ENCODE data around the gene TMEM82. TPM values are rescaled to one million over a fixed set of nuclear protein-coding genes. Genes with fewer than 3 reads are reported as not detected.

The TMEM82 gene
- polyA plus RNA-seq, 1 of the 3 experiments (the other 2 are of a cell fraction) = not detected

DNA sequence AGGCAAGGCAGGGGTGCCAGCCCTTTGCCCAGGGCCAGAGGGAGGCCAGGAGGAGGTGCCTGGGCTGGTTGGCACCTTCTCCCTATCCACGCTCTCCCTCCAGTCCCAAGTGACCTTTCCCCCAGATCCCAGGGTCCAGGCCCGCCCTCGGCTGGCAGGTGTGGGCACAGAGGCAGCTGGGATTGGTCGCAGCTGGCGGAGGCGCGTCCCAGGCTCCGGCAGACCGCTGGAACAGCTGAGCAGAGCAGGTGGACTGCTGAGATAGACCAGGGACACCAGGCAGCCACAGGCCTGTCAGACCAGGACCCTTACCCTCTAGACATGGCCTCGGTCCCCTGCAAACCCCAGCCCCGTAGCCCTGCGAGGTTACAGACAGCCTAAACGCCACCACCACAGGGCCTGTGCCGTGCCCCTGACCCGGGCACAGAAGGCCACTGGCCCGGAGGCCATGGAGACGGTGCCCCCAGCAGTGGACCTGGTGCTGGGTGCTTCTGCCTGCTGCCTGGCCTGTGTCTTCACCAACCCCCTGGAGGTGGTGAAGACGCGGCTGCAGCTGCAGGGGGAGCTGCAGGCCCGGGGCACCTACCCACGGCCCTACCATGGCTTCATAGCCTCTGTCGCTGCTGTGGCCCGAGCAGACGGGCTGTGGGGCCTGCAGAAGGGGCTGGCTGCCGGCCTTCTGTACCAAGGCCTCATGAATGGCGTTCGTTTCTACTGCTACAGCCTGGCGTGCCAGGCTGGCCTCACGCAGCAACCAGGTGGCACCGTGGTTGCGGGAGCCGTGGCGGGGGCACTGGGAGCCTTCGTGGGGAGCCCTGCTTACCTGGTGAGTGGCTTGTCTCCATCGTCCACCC, 6.0 kb upstream of the TMEM82 start, which contains the start of gene SLC25A34:
Gene SLC25A34, plus strand, starts transcription at position 221 of the 854 bp plus-strand sequence. Its CDS starts 228 bp downstream, at position 449.
- Histone ChIP-seq H3K4me3 (ENCODE audit: low read depth in 2 of 2, low read length in 1 of 2) (no peak within 1 kb of the TSS), H3K9ac (no peak within 1 kb of the TSS), H3K4me2 (no peak within 1 kb of the TSS), H4K20me1 (ENCODE audit: insufficient read depth) (no peaks in the 10 kb centered on the region), H3F3A (replicated peaks; ENCODE audit: insufficient read depth) (no peaks in the 10 kb centered on the region), H3K79me2 (ENCODE audit: insufficient read depth) (no peaks in the 10 kb centered on the region), H3K27ac (ENCODE audit: low read depth in 2 of 2, low read length in 1 of 2) (peak within 1 kb of the TSS in 1 of 2 experiments; percentile 43; a peak in 1 of 4 replicates), H3K27me3 (ENCODE audit: insufficient read depth) (no peaks in the 10 kb centered on the region), H3K9me3 (no peaks in the 10 kb centered on the region), H3K9me2 (no peaks in the 10 kb centered on the region), H2AFZ (ENCODE audit: low read depth) (no peak within 1 kb of the TSS), H3K36me3 (replicated peaks in 1 of 2; ENCODE audit: control insufficient read depth in 1 of 2, insufficient read depth in 2 of 2, low read length in 1 of 2) (peaks cover 0 to 31% of the 10 kb centered on the region in 2 experiments), H3K4me1 (ENCODE audit: control insufficient read depth in 1 of 2, insufficient read depth in 2 of 2, low read depth in 1 of 2, low read length in 1 of 2) (peaks cover 0 to 39% of the 10 kb centered on the region in 2 experiments; a peak in 1 of 4 replicates)
- TF ChIP-seq NFIC (IDR thresholded peaks at IDR 0.05; ENCODE audit: borderline replicate concordance) (no peak), MXI1 (IDR thresholded peaks at IDR 0.05; ENCODE audit: low read depth, low read length) (no peak), ELF1 (IDR thresholded peaks at IDR 0.05) (no peak), MEF2A (IDR thresholded peaks at IDR 0.05; ENCODE audit: borderline replicate concordance, low read depth) (no peak), GABPA (IDR thresholded peaks at IDR 0.05; ENCODE audit: low read depth) (no peak), EZH2phosphoT487 (IDR thresholded peaks at IDR 0.05; ENCODE audit: borderline replicate concordance, low read depth) (no peak)
- ChIA-PET POLR2A (no interaction called here), CTCF (interaction anchor here (0.6 kb wide), 1 partner anchor 133 kb away, joined by 3 read pairs; no protein-coding TSS in a partner anchor)
- 78% methylated on average over 5 of the region's 35 CpGs for WGBS (ENCODE audit: low lambda C conversion rate)
- no peak for DNase-seq

DNA sequence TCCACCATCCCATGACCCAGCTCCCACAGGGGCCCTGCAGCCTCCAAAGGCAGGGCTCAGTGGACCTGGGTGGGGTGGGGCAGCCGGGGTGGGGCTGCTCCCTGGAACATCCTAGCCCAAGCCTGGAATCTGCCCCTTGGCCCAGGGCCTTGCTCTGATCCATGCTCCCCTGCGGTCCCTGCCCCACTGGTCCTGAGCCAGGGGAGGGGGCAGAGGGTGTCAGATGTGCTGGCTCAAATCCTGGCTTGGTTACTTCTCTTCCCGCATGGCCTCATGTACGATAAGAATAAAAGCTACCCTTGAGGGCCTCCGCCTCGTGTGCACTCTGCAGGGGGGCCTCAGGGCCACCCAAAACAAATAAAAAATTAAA, 5.4 kb upstream of the TMEM82 start:
- H2AFZ ChIP-seq (ENCODE audit: low read depth) = no peak overlapping the region
- H3F3A ChIP-seq (replicated peaks; ENCODE audit: insufficient read depth) = no peaks in the 10 kb centered on the region
- TF ChIP-seq ELF1 (IDR thresholded peaks at IDR 0.05) (no peak), RXRA (IDR thresholded peaks at IDR 0.05; ENCODE audit: borderline replicate concordance, low read depth) (no peak), TCF12 (IDR thresholded peaks at IDR 0.05) (no peak), FOXM1 (IDR thresholded peaks at IDR 0.05; ENCODE audit: low read depth) (no peak), NFIC (IDR thresholded peaks at IDR 0.05; ENCODE audit: borderline replicate concordance) (no peak), RFX5 (IDR thresholded peaks at IDR 0.05; ENCODE audit: low read length) (no peak)
- TF ChIP-seq, protein P1, sequence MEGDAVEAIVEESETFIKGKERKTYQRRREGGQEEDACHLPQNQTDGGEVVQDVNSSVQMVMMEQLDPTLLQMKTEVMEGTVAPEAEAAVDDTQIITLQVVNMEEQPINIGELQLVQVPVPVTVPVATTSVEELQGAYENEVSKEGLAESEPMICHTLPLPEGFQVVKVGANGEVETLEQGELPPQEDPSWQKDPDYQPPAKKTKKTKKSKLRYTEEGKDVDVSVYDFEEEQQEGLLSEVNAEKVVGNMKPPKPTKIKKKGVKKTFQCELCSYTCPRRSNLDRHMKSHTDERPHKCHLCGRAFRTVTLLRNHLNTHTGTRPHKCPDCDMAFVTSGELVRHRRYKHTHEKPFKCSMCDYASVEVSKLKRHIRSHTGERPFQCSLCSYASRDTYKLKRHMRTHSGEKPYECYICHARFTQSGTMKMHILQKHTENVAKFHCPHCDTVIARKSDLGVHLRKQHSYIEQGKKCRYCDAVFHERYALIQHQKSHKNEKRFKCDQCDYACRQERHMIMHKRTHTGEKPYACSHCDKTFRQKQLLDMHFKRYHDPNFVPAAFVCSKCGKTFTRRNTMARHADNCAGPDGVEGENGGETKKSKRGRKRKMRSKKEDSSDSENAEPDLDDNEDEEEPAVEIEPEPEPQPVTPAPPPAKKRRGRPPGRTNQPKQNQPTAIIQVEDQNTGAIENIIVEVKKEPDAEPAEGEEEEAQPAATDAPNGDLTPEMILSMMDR (IDR thresholded peaks at IDR 0.05) = no peak
- TF ChIP-seq, protein P2, sequence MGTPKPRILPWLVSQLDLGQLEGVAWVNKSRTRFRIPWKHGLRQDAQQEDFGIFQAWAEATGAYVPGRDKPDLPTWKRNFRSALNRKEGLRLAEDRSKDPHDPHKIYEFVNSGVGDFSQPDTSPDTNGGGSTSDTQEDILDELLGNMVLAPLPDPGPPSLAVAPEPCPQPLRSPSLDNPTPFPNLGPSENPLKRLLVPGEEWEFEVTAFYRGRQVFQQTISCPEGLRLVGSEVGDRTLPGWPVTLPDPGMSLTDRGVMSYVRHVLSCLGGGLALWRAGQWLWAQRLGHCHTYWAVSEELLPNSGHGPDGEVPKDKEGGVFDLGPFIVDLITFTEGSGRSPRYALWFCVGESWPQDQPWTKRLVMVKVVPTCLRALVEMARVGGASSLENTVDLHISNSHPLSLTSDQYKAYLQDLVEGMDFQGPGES (IDR thresholded peaks at IDR 0.05; ENCODE audit: low read depth, low read length) = no peak
- no peak overlapping the region; a peak in 1 of 4 replicates for H3K27ac ChIP-seq (ENCODE audit: low read depth in 2 of 2, low read length in 1 of 2)
- no peaks in the 10 kb centered on the region for H3K79me2 ChIP-seq (ENCODE audit: insufficient read depth)
- H3K4me3 ChIP-seq (ENCODE audit: low read depth in 2 of 2, low read length in 1 of 2) = no peak overlapping the region
- H3K9me3 ChIP-seq = no peaks in the 10 kb centered on the region
- H3K36me3 ChIP-seq (replicated peaks in 1 of 2; ENCODE audit: control insufficient read depth in 1 of 2, insufficient read depth in 2 of 2, low read length in 1 of 2) = peaks cover 0 to 25% of the 10 kb centered on the region in 2 experiments
- ChIA-PET POLR2A (no interaction called here), CTCF (interaction anchor here (2.9 kb wide), 1 partner anchor 142 kb away, joined by 10 read pairs; no protein-coding TSS in a partner anchor)
- H3K4me2 ChIP-seq = no peak overlapping the region
- WGBS (ENCODE audit: low lambda C conversion rate) = 92% methylated on average over 6 of the region's 6 CpGs
- no peaks in the 10 kb centered on the region for H4K20me1 ChIP-seq (ENCODE audit: insufficient read depth)
- peaks cover 0 to 43% of the 10 kb centered on the region in 2 experiments; a peak in 1 of 4 replicates for H3K4me1 ChIP-seq (ENCODE audit: control insufficient read depth in 1 of 2, insufficient read depth in 2 of 2, low read depth in 1 of 2, low read length in 1 of 2)
- no peaks in the 10 kb centered on the region for H3K27me3 ChIP-seq (ENCODE audit: insufficient read depth)
- no peak overlapping the region for H3K9ac ChIP-seq
- H3K9me2 ChIP-seq = no peaks in the 10 kb centered on the region
- DNase-seq = no peak

Data from SK-N-SH (cell line).